ENCODE results near the gene TESPA1.
A peak's percentile ranks its signal among the peaks of the same experiment; 100 is the strongest.

The TESPA1 gene

DNA sequence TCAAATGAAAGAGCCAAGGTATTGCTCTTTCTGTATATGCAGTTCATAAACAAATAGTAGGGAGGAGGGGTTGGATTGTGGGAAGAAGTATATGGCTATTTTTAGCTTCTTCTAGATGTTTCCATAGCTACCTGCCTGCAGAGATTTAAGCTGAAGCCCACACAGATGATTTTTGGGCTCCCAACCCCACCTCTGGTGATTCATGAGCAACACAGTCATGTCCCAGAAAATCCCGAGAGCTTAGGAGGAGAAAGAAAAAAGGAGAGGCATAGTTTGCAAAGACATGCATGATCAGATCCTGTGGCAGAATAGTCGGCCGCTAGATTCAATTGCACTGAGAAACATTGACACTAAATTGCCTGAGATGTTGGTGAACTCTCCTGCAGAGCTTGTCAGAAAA lies 13.8 kb downstream of the TESPA1 start:
- H3K4me3 ChIP-seq (ENCODE audit: low read depth in 1 of 5, low read length in 5 of 5), result no peak overlapping the region
- H3K9ac ChIP-seq (ENCODE audit: low read length in 5 of 5), result no peak overlapping the region
- H3K27ac ChIP-seq (ENCODE audit: low read depth, low read length), result no peak overlapping the region
- no peaks in the 10 kb centered on the region for H3K36me3 ChIP-seq (ENCODE audit: control insufficient read depth in 5 of 5, insufficient read depth in 5 of 5, low read length in 5 of 5)
- H3K27me3 ChIP-seq (ENCODE audit: control insufficient read depth in 5 of 5, insufficient read depth in 4 of 5, low read length in 5 of 5), result no peaks in the 10 kb centered on the region
- H3K9me3 ChIP-seq (ENCODE audit: control insufficient read depth in 5 of 5, low read length in 5 of 5), result no peaks in the 10 kb centered on the region
- H3K4me1 ChIP-seq (ENCODE audit: control insufficient read depth in 5 of 5, insufficient read depth in 5 of 5, low read length in 5 of 5), result peaks cover 0 to 8% (median 5%) of the 10 kb centered on the region in 5 donors

DNA sequence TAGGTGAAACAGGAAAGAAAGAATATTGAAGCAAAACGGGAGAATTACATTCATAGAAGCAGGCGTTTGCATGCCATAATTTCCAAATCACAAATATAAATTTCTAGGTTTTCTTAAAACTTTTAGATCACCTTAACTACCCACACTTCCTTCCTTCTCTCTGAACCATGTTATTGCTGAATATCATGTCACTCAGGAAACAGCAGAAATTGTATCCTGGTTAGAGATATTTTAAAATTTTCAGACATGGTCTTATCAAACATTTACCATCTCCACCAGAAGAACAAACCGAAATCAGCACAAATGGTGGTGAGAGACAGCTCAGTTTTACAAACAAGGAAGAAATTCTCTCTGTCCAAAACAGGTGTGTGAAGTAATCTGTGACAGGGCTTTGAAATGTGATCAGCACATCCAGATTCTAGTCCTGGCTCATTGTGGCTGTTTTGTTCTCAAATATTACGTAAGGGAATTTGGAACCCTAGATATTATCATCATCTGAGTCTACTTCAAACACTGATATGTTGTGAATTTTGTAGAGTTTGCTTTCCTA lies 16.3 kb downstream of the TESPA1 start:
- H3K36me3 ChIP-seq (ENCODE audit: control insufficient read depth in 5 of 5, insufficient read depth in 5 of 5, low read length in 5 of 5), result no peaks in the 10 kb centered on the region
- H3K9ac ChIP-seq (ENCODE audit: low read length in 5 of 5), result no peak overlapping the region
- no peak overlapping the region for H3K4me3 ChIP-seq (ENCODE audit: low read depth in 1 of 5, low read length in 5 of 5)
- H3K9me3 ChIP-seq (ENCODE audit: control insufficient read depth in 5 of 5, low read length in 5 of 5), result no peaks in the 10 kb centered on the region
- no peaks in the 10 kb centered on the region for H3K27me3 ChIP-seq (ENCODE audit: control insufficient read depth in 5 of 5, insufficient read depth in 4 of 5, low read length in 5 of 5)
- peaks cover 0 to 8% (median 5%) of the 10 kb centered on the region in 5 donors for H3K4me1 ChIP-seq (ENCODE audit: control insufficient read depth in 5 of 5, insufficient read depth in 5 of 5, low read length in 5 of 5)
- no peak overlapping the region for H3K27ac ChIP-seq (ENCODE audit: low read depth, low read length)

DNA sequence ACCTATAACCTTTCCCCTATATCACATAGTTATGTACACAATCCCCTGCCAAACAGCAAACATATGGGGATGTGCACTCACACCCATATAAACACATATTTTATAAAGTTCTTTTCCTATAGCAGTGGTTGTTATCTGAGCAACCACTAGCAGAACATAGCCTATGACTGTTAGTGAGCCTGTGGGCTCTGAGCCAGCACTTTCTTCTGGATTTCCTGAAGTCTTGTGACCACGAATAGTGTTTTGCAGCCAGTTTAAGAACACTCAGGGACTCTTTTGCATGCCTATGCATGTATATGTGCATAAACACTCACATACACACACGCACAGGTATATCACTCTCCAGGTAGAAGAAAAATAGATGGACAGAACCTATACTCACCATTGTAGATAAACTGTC lies 17.1 kb downstream of the TESPA1 start:
- H3K27me3 ChIP-seq (ENCODE audit: control insufficient read depth in 5 of 5, insufficient read depth in 4 of 5, low read length in 5 of 5), result no peaks in the 10 kb centered on the region
- H3K9me3 ChIP-seq (ENCODE audit: control insufficient read depth in 5 of 5, low read length in 5 of 5), result no peaks in the 10 kb centered on the region
- peaks cover 0 to 8% (median 5%) of the 10 kb centered on the region in 5 donors for H3K4me1 ChIP-seq (ENCODE audit: control insufficient read depth in 5 of 5, insufficient read depth in 5 of 5, low read length in 5 of 5)
- no peaks in the 10 kb centered on the region for H3K36me3 ChIP-seq (ENCODE audit: control insufficient read depth in 5 of 5, insufficient read depth in 5 of 5, low read length in 5 of 5)
- no peak overlapping the region for H3K4me3 ChIP-seq (ENCODE audit: low read depth in 1 of 5, low read length in 5 of 5)
- no peak overlapping the region for H3K27ac ChIP-seq (ENCODE audit: low read depth, low read length)
- H3K9ac ChIP-seq (ENCODE audit: low read length in 5 of 5), result no peak overlapping the region

GRCh38 chr12:54961190-54961589 lies 23.4 kb downstream of the TESPA1 start:
- no peak overlapping the region for H3K9ac ChIP-seq (ENCODE audit: low read length in 5 of 5)
- H3K36me3 ChIP-seq (ENCODE audit: control insufficient read depth in 5 of 5, insufficient read depth in 5 of 5, low read length in 5 of 5), result no peaks in the 10 kb centered on the region
- H3K4me3 ChIP-seq (ENCODE audit: low read depth in 1 of 5, low read length in 5 of 5), result no peak overlapping the region
- peaks cover 0 to 3% (median 0%) of the 10 kb centered on the region in 5 donors for H3K27me3 ChIP-seq (ENCODE audit: control insufficient read depth in 5 of 5, insufficient read depth in 4 of 5, low read length in 5 of 5)
- H3K9me3 ChIP-seq (ENCODE audit: control insufficient read depth in 5 of 5, low read length in 5 of 5), result no peaks in the 10 kb centered on the region
- H3K4me1 ChIP-seq (ENCODE audit: control insufficient read depth in 5 of 5, insufficient read depth in 5 of 5, low read length in 5 of 5), result peaks cover 0 to 5% (median 4%) of the 10 kb centered on the region in 5 donors
- no peak overlapping the region for H3K27ac ChIP-seq (ENCODE audit: low read depth, low read length)

DNA sequence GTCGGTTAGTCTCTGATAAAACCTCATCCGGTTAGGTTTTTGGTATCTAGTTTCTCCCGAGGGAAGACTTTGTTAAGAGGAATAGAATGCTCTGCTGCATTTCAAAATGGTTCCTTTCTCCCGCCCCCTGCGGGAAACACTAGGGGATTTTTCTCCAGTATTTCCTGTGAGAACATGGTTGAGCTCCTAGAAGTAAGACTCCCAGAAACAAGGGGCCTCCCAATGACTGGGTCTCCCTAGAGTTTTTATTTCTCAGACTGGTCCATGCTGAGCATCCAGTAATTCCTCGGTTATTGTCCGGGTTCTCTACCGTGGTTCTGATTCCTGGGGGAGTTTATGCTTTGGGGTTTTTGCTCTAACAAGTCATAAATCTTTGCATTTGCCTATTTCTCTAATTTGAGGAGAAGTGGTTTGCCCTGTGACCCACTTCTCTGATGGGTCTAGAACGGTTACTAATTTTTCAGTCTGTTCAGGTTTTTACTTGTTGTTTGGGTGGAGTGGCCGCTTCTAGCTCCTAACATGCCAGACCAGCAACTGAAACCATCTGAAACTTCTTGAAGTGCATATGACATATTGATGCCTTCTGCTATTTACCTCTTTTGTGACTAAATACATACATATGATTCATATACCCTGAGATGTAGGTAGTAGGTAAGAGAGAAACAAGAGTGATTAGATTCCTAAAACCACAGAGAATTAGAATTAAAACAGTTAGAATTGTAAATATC lies 25.1 kb downstream of the TESPA1 start:
- H3K9me3 ChIP-seq (ENCODE audit: control insufficient read depth in 5 of 5, low read length in 5 of 5), result no peaks in the 10 kb centered on the region
- H3K36me3 ChIP-seq (ENCODE audit: control insufficient read depth in 5 of 5, insufficient read depth in 5 of 5, low read length in 5 of 5), result no peaks in the 10 kb centered on the region
- peaks cover 0 to 7% (median 7%) of the 10 kb centered on the region in 5 donors for H3K4me1 ChIP-seq (ENCODE audit: control insufficient read depth in 5 of 5, insufficient read depth in 5 of 5, low read length in 5 of 5)
- H3K9ac ChIP-seq (ENCODE audit: low read length in 5 of 5), result no peak overlapping the region
- no peak overlapping the region for H3K27ac ChIP-seq (ENCODE audit: low read depth, low read length)
- no peak overlapping the region for H3K4me3 ChIP-seq (ENCODE audit: low read depth in 1 of 5, low read length in 5 of 5)
- H3K27me3 ChIP-seq (ENCODE audit: control insufficient read depth in 5 of 5, insufficient read depth in 4 of 5, low read length in 5 of 5), result peaks cover 0 to 3% (median 0%) of the 10 kb centered on the region in 5 donors

- Histone ChIP-seq H3K4me1 (ENCODE audit: control insufficient read depth in 5 of 5, insufficient read depth in 5 of 5, low read length in 5 of 5) (peaks cover 0 to 7% (median 7%) of the 10 kb centered on the region in 5 donors), H3K9ac (ENCODE audit: low read length in 5 of 5) (no peak overlapping the region), H3K36me3 (ENCODE audit: control insufficient read depth in 5 of 5, insufficient read depth in 5 of 5, low read length in 5 of 5) (no peaks in the 10 kb centered on the region), H3K4me3 (ENCODE audit: low read depth in 1 of 5, low read length in 5 of 5) (no peak overlapping the region), H3K9me3 (ENCODE audit: control insufficient read depth in 5 of 5, low read length in 5 of 5) (no peaks in the 10 kb centered on the region), H3K27me3 (ENCODE audit: control insufficient read depth in 5 of 5, insufficient read depth in 4 of 5, low read length in 5 of 5) (peaks cover 0 to 3% (median 0%) of the 10 kb centered on the region in 5 donors), H3K27ac (ENCODE audit: low read depth, low read length) (no peak overlapping the region)
Observed at GRCh38 chr12:54958048-54958658, 26.4 kb downstream of the TESPA1 start.

DNA sequence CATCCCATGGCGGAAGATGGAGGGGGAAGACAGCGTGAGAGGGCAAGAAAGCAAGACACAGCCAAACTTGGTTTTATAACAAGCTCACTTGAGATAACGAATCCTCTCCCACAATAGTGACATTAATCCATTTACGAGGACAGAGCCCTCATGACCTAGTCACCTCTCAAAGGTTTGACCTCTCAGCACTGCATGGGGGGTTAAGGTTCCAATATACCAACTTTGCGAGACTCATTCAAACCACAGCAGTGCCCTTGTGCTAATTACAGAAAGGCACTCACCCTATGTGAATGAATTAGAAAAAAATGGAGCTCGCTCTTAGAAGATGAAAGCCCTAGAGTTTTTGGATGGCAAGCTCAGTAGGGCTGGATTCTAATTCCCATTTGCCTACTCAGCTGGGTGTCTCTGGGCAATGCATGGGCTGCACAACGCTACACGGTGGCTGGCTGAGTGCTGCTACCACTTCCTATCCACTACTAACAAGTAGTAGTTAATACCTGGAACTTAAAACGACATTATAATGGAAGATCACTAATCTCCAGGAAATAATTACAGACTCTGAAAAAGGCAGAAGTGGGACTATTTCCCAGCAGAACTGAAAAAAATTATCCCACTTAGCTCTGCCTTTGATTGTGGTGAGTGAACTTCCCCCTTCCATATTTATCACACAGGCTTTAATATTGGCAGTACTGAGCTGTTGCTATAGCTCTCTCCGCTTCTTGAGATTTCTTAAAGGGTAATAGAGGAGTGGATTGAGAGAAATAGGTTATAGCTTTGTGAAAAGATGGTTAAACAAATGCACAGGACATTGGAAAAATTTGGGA lies 27.5 kb downstream of the TESPA1 start:
- H3K9me3 ChIP-seq (ENCODE audit: control insufficient read depth in 5 of 5, low read length in 5 of 5), result no peaks in the 10 kb centered on the region

GRCh38 chr12:54956322-54956721 lies 28.2 kb downstream of the TESPA1 start:
- H3K36me3 ChIP-seq (ENCODE audit: control insufficient read depth in 5 of 5, insufficient read depth in 5 of 5, low read length in 5 of 5), result no peaks in the 10 kb centered on the region
- H3K27me3 ChIP-seq (ENCODE audit: control insufficient read depth in 5 of 5, insufficient read depth in 4 of 5, low read length in 5 of 5), result peaks cover 0 to 3% (median 0%) of the 10 kb centered on the region in 5 donors
- H3K27ac ChIP-seq (ENCODE audit: low read depth, low read length), result no peak overlapping the region
- H3K4me1 ChIP-seq (ENCODE audit: control insufficient read depth in 5 of 5, insufficient read depth in 5 of 5, low read length in 5 of 5), result peaks cover 0 to 7% (median 7%) of the 10 kb centered on the region in 5 donors
- H3K9ac ChIP-seq (ENCODE audit: low read length in 5 of 5), result peak overlapping the region in 1 of 5 donors; percentile 25
- H3K4me3 ChIP-seq (ENCODE audit: low read depth in 1 of 5, low read length in 5 of 5), result no peak overlapping the region
- no peaks in the 10 kb centered on the region for H3K9me3 ChIP-seq (ENCODE audit: control insufficient read depth in 5 of 5, low read length in 5 of 5)

More for the DNA sequence above, 27.5 kb downstream of the TESPA1 start:
- Histone ChIP-seq H3K4me3 (ENCODE audit: low read depth in 1 of 5, low read length in 5 of 5) (no peak overlapping the region), H3K27me3 (ENCODE audit: control insufficient read depth in 5 of 5, insufficient read depth in 4 of 5, low read length in 5 of 5) (peaks cover 0 to 3% (median 0%) of the 10 kb centered on the region in 5 donors), H3K9ac (ENCODE audit: low read length in 5 of 5) (no peak overlapping the region), H3K36me3 (ENCODE audit: control insufficient read depth in 5 of 5, insufficient read depth in 5 of 5, low read length in 5 of 5) (no peaks in the 10 kb centered on the region), H3K27ac (ENCODE audit: low read depth, low read length) (no peak overlapping the region), H3K4me1 (ENCODE audit: control insufficient read depth in 5 of 5, insufficient read depth in 5 of 5, low read length in 5 of 5) (peaks cover 0 to 7% (median 7%) of the 10 kb centered on the region in 5 donors)

DNA sequence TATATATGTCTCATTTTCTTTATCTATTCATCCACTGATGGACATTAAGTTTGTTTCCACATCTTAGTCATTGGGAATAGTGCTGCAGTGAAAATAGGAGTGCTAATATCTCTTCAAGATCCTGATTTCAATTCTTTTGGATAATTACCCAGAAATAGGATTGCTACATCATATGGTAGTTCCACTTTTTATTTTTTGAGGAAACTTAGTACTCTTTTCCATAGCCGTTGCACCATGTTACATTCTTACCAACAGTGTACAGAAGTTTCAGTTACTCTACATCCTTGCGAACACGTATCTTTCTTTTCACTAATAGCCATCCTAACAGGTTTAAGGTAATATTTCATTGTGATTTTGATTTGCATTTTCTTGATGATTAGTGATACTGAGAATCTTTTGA lies 29.8 kb downstream of the TESPA1 start:
- no peak overlapping the region for H3K4me3 ChIP-seq (ENCODE audit: low read depth in 1 of 5, low read length in 5 of 5)
- H3K4me1 ChIP-seq (ENCODE audit: control insufficient read depth in 5 of 5, insufficient read depth in 5 of 5, low read length in 5 of 5), result peaks cover 0 to 7% (median 7%) of the 10 kb centered on the region in 5 donors
- H3K36me3 ChIP-seq (ENCODE audit: control insufficient read depth in 5 of 5, insufficient read depth in 5 of 5, low read length in 5 of 5), result no peaks in the 10 kb centered on the region
- no peaks in the 10 kb centered on the region for H3K9me3 ChIP-seq (ENCODE audit: control insufficient read depth in 5 of 5, low read length in 5 of 5)
- peaks cover 0 to 3% (median 0%) of the 10 kb centered on the region in 5 donors for H3K27me3 ChIP-seq (ENCODE audit: control insufficient read depth in 5 of 5, insufficient read depth in 4 of 5, low read length in 5 of 5)
- no peak overlapping the region for H3K9ac ChIP-seq (ENCODE audit: low read length in 5 of 5)
- H3K27ac ChIP-seq (ENCODE audit: low read depth, low read length), result no peak overlapping the region
